GM18526 (cell line): Measurements from ENCODE around the gene LCNL1.

Experiments used
- POLR2A ChIP-seq: IDR thresholded peaks from 3 replicates; pipeline ENCODE4 v1.6.1; 2011; ENCODE audit not compliant: insufficient read length; ENCODE audit errors: extremely low read depth

Gene LCNL1

DNA sequence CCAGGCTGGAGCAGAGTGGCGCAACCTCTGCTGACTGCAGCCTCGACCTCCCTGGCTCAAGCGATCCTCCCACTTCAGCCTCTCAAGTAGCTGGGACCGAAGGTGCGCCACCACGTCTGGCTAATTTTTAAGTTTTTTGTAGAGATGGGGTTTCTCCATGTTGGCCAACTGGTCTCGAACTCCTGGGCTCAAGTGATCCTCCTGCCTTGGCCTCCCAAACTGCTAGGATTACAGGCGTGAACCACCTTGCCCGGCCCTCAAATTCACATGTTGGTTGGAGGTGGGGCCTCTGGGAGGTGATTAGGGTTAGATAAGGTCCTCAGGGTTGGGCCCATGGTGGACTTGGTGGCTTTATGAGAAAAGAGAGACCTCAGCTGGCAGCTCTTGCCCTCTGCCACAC, 20.6 kb upstream of the LCNL1 start:
- no peak for TF ChIP-seq POLR2A

DNA sequence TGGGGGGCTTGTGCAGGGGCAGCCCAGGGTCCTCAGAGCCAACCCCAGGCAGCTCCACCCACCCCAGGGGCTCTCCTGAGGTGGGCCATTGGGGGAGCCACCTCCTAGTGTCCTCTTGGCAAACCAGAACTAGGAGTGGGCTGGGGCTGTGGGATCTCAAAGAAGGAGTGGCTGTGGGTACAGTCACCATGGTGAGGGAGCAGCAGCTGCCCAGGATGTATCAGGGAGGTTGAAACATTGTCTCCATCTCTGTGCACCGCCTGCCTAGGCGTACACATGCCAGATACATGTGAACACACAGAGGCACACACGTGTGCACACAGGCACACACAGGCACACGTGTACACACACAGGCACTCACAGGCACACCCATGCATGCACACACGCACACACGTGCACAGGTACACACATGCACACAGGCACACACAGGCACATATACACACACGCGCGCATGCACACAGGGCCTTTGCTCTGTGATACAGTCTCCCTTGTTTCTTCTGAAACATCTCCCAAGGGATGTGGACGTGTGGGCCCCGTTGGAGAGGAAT, 20.0 kb upstream of the LCNL1 start:
- TF ChIP-seq POLR2A, result no peak

DNA sequence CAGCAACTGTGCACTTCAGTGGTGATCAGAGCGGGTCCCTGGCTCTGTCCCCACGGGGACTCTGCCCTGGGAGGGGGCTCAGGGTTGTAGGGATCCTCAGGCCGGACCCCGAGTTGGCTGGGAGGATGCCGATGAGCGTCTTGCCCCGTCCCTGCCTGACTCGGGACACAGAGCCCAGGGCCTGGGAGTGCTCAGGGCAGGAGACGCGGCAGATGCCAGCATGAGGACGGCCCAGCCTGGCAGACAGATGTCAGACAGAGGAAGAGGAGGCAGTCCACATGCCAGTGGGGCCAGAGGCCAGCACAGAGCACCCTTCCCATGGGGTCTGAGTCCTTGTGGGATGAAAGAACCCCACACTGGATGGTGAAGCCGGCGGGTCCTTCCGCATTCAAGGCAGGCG, 19.5 kb upstream of the LCNL1 start:
- no peak for TF ChIP-seq POLR2A

DNA sequence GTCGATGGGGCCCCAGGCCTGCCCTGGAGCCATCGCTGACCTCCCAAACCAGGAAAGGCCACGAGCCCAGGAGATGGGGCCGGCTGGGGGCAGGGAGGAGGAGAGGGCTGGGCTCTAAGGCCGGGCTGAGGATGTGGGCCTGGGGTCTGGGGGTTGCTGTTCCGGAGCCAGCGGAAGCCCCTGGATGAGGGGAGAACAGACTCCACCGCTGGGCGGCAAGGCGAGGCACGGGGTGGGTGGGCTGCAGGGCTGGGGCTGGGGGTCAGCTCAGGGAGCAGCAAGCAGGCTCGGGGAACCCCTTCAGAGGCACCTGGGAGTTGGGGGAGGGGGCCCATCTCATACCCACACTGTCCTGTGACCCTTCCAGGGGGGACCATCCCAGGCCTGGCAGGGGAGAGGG, 19.0 kb upstream of the LCNL1 start:
- TF ChIP-seq POLR2A, result no peak

DNA sequence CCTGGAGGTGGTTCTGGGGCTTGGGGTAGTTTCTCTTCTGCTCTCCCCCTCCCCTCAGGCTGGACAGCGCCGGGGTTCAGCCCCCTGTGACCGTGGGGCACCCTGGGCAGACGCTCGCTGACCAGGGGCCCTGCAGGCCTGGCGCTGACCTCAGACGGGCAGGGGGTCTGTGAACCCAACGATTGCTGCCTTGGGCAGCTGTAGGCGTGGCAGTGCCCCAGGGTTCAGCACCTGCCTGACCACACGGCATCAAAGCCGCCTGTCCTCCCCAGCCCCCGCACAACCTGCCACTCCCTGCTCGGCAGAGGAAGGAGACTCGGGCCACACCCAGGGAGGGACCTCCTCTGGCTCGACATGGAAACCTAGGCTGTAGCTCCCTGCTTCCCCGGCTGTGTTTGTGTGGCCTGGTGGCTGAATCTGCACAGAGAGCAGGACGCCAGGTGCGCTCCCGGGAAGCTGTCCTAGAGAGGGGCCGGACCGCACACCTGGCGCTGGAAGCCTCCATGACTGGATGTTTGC, 18.6 kb upstream of the LCNL1 start:
- no peak for TF ChIP-seq POLR2A

DNA sequence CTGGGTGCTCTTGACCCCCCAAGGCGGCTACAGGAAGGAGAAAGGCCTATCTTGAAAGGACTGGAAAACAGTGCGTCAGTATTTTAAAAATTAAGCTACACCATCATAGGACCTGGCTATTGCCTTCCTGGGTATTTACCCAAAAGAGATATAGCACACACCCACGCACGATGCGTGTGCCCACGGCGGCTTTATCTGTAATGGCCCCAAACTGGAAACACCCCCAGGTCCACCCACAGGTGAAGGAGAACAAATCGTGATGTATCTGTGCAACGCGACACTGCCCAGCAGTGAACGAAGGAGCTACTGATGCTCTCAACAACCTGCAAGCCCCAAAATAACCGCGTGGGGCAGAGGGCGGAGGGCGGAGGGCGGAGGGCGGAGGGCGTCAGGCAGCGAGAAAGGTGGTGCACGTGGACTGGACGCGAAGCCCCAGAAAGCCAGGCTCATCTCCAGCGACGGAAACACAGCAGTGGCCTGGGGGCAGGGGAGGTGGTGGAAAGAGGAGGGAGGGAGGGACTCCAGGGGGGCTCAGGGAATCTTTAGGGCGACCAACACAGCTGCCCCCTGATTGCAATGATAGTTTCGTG, 17.9 kb upstream of the LCNL1 start:
- TF ChIP-seq POLR2A, result no peak

DNA sequence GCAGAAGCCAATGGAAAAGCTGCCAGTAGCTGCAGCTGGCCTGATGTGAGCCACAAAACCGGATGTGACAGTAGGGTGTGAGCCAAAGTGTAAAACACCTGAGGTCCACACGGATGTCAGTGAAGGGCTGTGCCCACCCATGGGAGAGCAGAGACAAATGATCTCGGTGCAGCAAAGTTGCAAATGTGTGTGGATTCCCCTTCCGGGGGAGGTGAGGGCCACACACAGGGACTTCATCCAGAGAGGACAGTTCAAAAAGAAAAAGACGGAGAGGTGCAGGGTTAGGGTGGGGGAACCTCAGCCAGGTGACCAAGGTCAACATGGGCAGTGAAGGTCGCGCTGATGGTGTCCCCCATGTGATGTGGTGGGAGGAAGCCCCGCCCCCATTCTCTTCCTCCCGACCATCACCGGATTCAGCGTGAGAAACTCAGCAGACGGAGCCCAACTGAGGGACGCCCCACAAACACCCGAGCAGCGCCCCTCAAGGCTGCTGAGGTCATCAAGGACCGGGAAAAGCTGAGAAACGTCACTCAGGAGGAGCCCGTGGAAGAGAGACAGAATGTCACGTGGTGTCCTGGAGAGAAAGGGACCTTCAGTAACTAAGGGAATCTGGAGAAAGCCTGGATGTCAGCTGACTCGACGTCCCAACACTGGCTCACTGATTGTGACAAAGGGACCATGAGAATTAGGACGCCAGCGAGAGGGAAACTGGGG, 16.9 kb upstream of the LCNL1 start:
- no peak for TF ChIP-seq POLR2A

DNA sequence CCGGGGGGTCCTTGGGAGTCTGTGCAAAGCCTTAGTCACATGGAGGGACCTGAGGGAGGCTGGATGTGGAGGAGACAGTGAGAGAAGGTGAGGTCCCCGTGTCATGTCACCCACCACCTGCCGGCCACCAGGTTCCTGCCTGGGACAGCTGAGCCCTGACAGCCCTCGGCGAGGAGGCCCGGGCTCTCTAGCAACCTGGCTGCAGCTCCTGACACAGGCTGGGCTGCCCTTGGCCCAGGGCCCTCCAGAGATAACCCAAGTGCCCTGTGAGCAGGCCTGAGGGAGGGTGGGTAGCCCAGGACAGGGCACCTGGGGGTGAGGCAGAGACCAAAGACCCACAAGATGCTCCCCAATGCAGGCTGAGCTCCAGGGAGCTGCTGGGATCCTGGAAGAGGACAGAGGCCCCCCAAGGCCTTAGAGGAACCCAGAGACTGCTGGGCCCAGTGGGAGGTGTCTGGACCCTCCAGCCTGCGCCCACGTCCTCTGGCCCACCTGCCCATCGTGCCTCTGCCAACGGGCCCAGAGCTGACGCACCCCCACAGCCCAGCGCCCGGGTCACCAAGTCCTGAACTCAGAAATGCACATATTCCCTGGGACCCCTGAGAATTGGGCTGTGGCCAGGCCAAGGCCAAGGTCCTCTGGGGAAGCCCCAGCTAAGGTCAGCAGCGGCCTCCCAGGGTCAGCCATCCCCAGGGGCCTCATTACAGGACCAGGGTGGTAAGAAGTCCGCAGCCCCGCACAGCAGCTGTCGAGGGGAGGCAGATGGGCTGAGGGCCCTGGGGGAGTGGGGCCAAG, 14.3 kb upstream of the LCNL1 start:
- TF ChIP-seq POLR2A, result no peak

DNA sequence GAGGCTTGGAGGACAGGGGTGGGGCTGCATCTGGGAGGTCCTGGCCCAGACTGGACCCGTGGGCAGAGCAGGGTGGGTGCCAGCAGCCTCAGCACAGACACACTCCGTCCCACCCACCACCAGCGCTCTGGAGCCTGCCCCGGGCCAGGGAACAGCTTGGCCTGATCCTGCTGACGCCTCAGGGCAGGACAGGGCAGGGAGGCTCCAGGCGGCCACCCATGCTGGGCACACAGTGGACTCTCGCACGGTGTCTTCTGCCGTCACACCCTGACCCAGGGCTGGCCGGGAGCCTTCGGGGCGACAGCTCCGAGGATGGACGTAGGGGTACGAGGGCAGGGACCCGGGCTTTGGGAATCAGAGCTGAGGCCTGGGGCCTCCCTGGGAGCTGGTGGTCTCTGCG, 13.6 kb upstream of the LCNL1 start:
- TF ChIP-seq POLR2A, result no peak

DNA sequence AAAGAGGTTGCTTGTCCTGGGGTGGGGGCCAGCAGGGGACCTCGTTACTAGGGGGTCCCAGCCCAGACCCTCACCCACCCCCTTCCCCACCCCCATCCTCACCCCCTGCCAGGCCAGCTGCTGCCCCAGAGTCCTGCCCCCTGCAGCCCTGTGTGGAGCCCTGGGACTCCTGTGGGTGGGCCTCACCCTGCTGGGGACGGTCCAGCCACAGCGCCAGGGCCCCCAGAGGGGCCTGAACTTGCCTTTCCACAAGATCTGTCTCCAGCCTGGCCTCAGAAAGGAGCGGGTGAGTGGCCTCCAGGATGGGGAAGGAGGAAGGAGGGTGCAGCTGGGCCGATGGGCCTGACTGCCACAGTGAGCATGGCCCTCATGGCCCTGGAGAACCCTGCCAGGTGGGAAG, 13.0 kb upstream of the LCNL1 start:
- no peak for TF ChIP-seq POLR2A

DNA sequence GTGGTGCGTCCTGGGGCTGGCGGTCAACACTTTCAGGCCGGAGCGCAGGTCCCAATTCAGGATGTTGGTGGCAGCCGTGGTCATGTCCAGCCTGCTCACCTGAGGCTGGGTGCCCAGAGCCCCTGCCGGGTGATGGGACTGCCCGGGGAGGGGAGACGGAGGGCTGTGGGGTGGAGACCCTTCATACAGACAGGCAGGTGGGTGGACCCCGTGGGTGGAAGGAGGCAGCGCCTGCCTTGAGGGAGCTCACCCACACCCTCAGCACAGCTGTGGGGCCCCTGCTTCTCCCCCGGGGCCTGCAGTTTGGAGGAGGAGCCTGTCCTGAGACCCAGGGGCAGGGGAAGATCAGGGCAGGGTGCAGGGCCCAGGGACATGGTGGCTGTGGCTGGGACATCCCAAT, 12.4 kb upstream of the LCNL1 start:
- TF ChIP-seq POLR2A, result no peak

DNA sequence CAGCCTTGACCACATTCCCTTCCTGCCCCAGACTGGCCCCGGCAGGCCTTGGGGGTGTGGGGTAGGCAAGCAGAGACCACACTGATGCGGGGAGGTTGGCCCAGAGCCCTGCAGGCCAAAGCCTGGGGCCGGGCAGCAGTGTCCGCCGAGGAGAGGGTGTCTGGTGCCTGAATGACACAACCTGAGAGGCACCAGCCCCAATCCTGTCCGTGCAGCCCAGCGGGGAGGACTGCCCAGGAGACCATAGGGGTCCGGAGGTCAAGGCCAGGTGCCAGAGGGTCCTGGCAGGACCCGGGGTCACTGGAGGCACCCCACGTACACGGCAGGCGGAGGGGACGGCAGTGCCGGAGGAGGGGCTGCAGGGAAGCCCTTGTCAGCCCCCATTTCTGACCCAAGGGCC, 11.0 kb upstream of the LCNL1 start:
- no peak for TF ChIP-seq POLR2A

DNA sequence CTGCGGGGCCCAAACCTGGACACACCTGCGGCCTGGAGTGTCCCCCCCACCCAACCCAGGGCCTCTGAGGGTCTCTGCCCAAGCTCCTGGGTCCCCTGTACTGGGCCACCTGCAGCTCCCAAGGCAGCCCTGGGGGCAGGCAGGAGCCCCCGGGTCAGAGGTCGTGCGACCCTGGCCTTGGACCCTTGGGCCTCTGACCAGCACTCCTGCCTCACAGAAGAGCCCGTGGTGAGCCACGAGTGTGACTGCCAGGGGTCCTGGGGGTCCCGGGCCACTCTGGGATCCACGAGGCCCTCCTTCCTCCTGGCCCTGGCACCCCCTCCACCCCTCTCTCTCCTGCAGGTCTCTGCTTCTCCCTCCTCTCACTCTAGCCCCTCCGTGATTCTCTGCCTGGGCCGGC, 10.5 kb upstream of the LCNL1 start:
- no peak for TF ChIP-seq POLR2A

DNA sequence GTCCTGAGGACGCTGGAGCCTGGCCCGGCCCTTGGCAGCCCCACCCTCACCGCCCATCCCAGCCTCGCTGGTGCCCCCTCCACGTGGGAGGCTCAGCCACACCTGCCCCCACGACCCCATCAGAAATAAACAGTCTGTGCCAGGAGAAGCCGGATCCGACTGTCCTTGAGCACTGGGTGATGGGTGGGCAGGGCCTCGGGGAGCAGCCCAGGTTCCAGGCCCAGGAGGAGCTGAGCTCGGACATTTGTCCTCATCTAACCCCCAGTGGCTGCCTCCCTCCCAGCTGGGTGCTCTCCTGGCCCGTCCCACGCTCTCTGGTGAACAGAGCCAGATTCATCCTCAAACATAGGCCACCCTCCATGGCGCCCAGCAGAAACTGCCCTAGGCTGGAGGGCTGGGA, 10.1 kb upstream of the LCNL1 start:
- no peak for TF ChIP-seq POLR2A

DNA sequence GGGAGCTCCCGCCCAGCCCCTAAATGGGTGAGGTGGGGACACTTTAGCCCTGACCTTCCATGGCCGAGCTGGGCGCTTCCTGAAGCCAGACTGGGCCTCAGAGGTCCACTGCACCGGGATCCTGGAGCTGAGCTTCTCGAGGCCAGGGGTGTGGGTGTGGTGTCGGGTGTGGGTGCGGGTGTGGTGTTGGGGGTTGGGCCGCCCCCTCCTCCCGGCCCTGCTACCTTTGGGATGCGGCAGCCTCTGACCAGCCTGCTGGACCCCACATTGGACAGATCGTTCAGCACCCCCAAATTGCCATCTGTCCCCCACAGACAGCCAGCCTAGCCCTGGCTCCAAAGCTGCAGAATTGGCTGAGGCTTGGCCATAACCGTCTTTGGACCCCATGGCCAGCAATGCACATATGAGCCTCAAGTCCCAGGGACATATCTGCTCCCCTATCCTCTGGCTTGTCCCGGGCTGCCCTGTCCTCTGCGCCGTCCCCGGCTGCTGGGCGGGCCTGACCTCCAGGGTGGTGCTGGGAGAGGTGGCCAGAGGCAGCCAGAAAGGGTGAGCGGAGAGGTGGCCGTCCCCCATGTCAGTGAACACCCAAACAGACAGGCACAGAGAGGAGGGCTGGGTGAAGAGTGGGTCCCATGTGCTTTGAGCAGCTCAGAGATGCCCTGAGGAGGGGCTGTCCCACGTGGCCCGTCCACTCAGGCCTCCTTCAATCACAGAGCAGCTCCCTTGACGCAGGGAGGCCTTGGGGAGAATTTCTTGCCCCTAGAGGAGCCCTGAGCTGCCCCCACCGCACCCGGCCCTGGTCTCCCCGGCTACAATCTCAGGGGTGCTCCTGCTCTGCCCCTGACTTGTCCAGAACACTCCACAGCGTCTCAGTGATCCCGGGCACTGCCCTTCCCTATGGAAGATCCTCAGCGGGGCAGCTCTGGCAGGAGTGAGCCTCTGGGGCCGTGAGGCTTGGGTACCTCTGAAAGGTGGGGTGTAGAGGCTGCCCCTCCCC, 8.9 kb upstream of the LCNL1 start:
- TF ChIP-seq POLR2A, result no peak
